K562 (cell line): Measurements from ENCODE around the gene IGF2R. TPM values are rescaled to one million over a fixed set of nuclear protein-coding genes. Genes with fewer than 3 reads are reported as not detected.

ENCODE experiments used
- ATAC-seq: fragments of 200-7000 bp; cut with Tn5 transposase; 3 replicates; pipeline ENCODE4 v1.9.1; 2020; ENCODE audit warnings: moderate library complexity
- BruUV-seq: library from RNA; stranded (reverse); fragments of 400-500 nt; replicated peaks from 2 replicates; lab custom pipeline; 2021; lab: Mats Ljungman, UMichigan
- CTCF ChIA-PET: fragments of 300-600 bp; formaldehyde crosslinking; extraction: SDS; loops from one replicate; lab custom pipeline; 2021; ENCODE audit warnings: low intra/inter-chr PET ratio; lab: Yijun Ruan, JAX
- POLR2A ChIA-PET: fragments of 300-600, 350-650 bp; sonication (Branson Sonifier 250); formaldehyde crosslinking; extraction: SDS; loops from one replicate; lab custom pipeline; 2021; ENCODE audit warnings: antibody characterized with exemption, inconsistent platforms; lab: Yijun Ruan, JAX
- DNase-seq, 4 experiments: peaks; one replicate each; pipeline versions ENCODE4 v3.0.0 to v3.0.0-alpha.2; 2011 to 2018; ENCODE audit warnings: low spot score in 3 of 4, mixed read lengths in 3 of 4; ENCODE audit errors: extremely low read depth in 1 of 4
- FAIRE-seq: peaks from 2 replicates; lab custom pipeline; 2011; peaks lifted over from hg19 to GRCh38; lab: Jason Lieb, UNC
- H2AFZ ChIP-seq: 2 replicates; pipeline ENCODE4 v1.6.0; 2011; ENCODE audit warnings: low read depth, low read length, control low read depth, inconsistent platforms
- H3K27ac ChIP-seq: fragments of 200-600 bp; 3 replicates; pipeline ENCODE4 v1.8.0; 2011; ENCODE audit warnings: low read depth, mild to moderate bottlenecking, control low read depth, inconsistent platforms, low read length, moderate library complexity, mixed read lengths; ENCODE audit errors: extremely low read depth
- H3K27me3 ChIP-seq, 2 experiments: fragments of 300-600 bp in 1 of 2; 2 replicates in 1 of 2; 3 replicates in 1 of 2; pipeline versions ENCODE4 v1.6.0 to v1.8.0; 2011; ENCODE audit warnings: inconsistent platforms in 2 of 2, low read length in 2 of 2, mild to moderate bottlenecking in 1 of 2, mixed read lengths in 1 of 2, moderate library complexity in 1 of 2; ENCODE audit not compliant: control insufficient read depth in 2 of 2, insufficient read depth in 2 of 2
- H3K36me3 ChIP-seq: fragments of 300-600 bp; 3 replicates; pipeline ENCODE4 v1.8.0; 2011; ENCODE audit warnings: mild to moderate bottlenecking, low read length, inconsistent platforms; ENCODE audit not compliant: control insufficient read depth, insufficient read depth
- H3K4me1 ChIP-seq, 2 experiments: fragments of 200-600 bp in 1 of 2; replicated peaks in 1 of 2; 2 replicates in 1 of 2; 3 replicates in 1 of 2; pipeline versions ENCODE4 v1.5.1 to v1.8.0; 2011; ENCODE audit warnings: inconsistent platforms in 2 of 2, low read length in 2 of 2, mild to moderate bottlenecking in 1 of 2, mixed read lengths in 1 of 2, moderate library complexity in 1 of 2; ENCODE audit not compliant: control insufficient read depth in 2 of 2, insufficient read depth in 2 of 2
- H3K4me2 ChIP-seq: 2 replicates; pipeline ENCODE4 v1.6.1; 2011; ENCODE audit warnings: low read length, control low read depth, inconsistent platforms, mixed read lengths; ENCODE audit not compliant: insufficient read depth
- H3K4me3 ChIP-seq: fragments of 200-600 bp; sonication (generic), shearing (Covaris generic); 2 replicates; pipeline ENCODE4 v1.5.1; 2016; ENCODE audit warnings: control low read depth, inconsistent platforms
- H3K79me2 ChIP-seq: fragments of 200-600 bp; 3 replicates; pipeline ENCODE4 v1.8.0; 2011; ENCODE audit warnings: low read length, inconsistent platforms; ENCODE audit not compliant: control insufficient read depth, insufficient read depth
- H3K9ac ChIP-seq, 2 experiments: 2 replicates each; pipeline versions ENCODE4 v1.6.0 to v1.6.1; 2011; ENCODE audit warnings: low read depth in 2 of 2, low read length in 2 of 2, control low read depth in 1 of 2, inconsistent platforms in 1 of 2, mild to moderate bottlenecking in 1 of 2, mixed read lengths in 1 of 2; ENCODE audit not compliant: insufficient read depth in 1 of 2
- H3K9me1 ChIP-seq: one replicate; pipeline ENCODE4 v1.6.0; 2011; ENCODE audit warnings: inconsistent platforms, mild to moderate bottlenecking, low read length, moderate library complexity; ENCODE audit not compliant: control insufficient read depth, insufficient read depth
- H3K9me3 ChIP-seq: replicated peaks from 2 replicates; pipeline ENCODE4 v1.5.1; 2011; ENCODE audit warnings: low read depth, low read length, inconsistent platforms; ENCODE audit not compliant: control insufficient read depth, insufficient read depth
- H4K20me1 ChIP-seq: replicated peaks from 2 replicates; pipeline ENCODE4 v1.6.1; 2011; ENCODE audit warnings: low read length, inconsistent platforms, mixed read lengths; ENCODE audit not compliant: control insufficient read depth, insufficient read depth
- CSDE1 ChIP-seq, 2 experiments: fragments of 450-650 bp; IDR thresholded peaks; 2 replicates each; pipeline ENCODE4 v1.6.1; 2016; ENCODE audit warnings: mild to moderate bottlenecking in 1 of 2
- ELF4 ChIP-seq: fragments of 450-650 bp; formaldehyde crosslinking; IDR thresholded peaks from 2 replicates; pipeline ENCODE4 v1.4.0; 2022; ENCODE audit warnings: missing genetic modification characterization
- ELK1 ChIP-seq: sonication (generic); formaldehyde crosslinking; IDR thresholded peaks from 2 replicates; pipeline ENCODE4 v1.8.1; 2022; ENCODE audit warnings: missing genetic modification reagents
- FOXO4 ChIP-seq: fragments of 450-650 bp; formaldehyde crosslinking; IDR thresholded peaks from 2 replicates; pipeline ENCODE4 v1.4.0; 2020; ENCODE audit warnings: mild to moderate bottlenecking, moderate library complexity
- KDM2B ChIP-seq: fragments of 250-450 bp; sonication (Bioruptor Pico); IDR thresholded peaks from 2 replicates; pipeline ENCODE4 v1.8.0; 2021; ENCODE audit warnings: mild to moderate bottlenecking, moderate library complexity
- MEF2A ChIP-seq: IDR thresholded peaks from 2 replicates; pipeline ENCODE4 v1.6.1; 2011; ENCODE audit warnings: low read depth, mild to moderate bottlenecking, low read length, moderate library complexity; ENCODE audit not compliant: control insufficient read depth
- NR4A1 ChIP-seq, 2 experiments: fragments of 250-450 bp in 1 of 2; fragments of 450-650 bp in 1 of 2; sonication (Bioruptor Pico) in 1 of 2; IDR thresholded peaks; 2 replicates each; pipeline versions ENCODE4 v1.4.0 to v1.6.1; 2016 to 2020; ENCODE audit warnings: mild to moderate bottlenecking in 2 of 2, missing compliant biosample characterization in 1 of 2, missing genetic modification characterization in 1 of 2, moderate library complexity in 1 of 2
- RBM39 ChIP-seq: fragments of 200-400 bp; formaldehyde crosslinking; optimal IDR thresholded peaks from 2 replicates; pipeline ENCODE3; 2018; ENCODE audit warnings: low read depth, low read length
- RUNX1 ChIP-seq: sonication (generic); IDR thresholded peaks from 2 replicates; pipeline ENCODE4 v1.6.1; 2016; ENCODE audit warnings: antibody characterized with exemption, low read depth
- TSC22D4 ChIP-seq: fragments of 450-650 bp; IDR thresholded peaks from 2 replicates; pipeline ENCODE4 v1.6.1; 2016; ENCODE audit warnings: missing genetic modification characterization, missing biosample characterization, control low read depth
- ZNF239 ChIP-seq: fragments of 250-450 bp; sonication (Bioruptor Pico); IDR thresholded peaks from 2 replicates; pipeline ENCODE4 v1.4.0; 2020; ENCODE audit warnings: mild to moderate bottlenecking
- ZNF436 ChIP-seq: fragments of 250-450, 450-650 bp; sonication (Bioruptor Pico); formaldehyde crosslinking; IDR thresholded peaks from 2 replicates; pipeline ENCODE4 v1.7.0; 2020; ENCODE audit warnings: mild to moderate bottlenecking
- ZNF780A ChIP-seq: fragments of 250-450 bp; sonication (Bioruptor Pico); IDR thresholded peaks from 2 replicates; pipeline ENCODE4 v1.5.0; 2021; ENCODE audit warnings: mild to moderate bottlenecking
- ZNF785 ChIP-seq: fragments of 250-450 bp; sonication (Bioruptor Pico); IDR thresholded peaks from 2 replicates; pipeline ENCODE4 v1.4.0; 2020; ENCODE audit warnings: mild to moderate bottlenecking
- WGBS: fragments of 100-300 bp; shearing (Covaris generic); methylation state at CpG from one replicate; pipeline ENCODE4 v1.1.6; 2016; ENCODE audit warnings: low coverage, mixed read lengths; ENCODE audit not compliant: insufficient coverage; ENCODE audit errors: missing lambda C conversion rate; 5-methylcytosine and 5-hydroxymethylcytosine counted together
- in situ Hi-C: fragments of 300-500 bp; cut with MboI; formaldehyde crosslinking; loops from 4 replicates; pipeline ENCODE4 v1.15.0; 2018; ENCODE audit warnings: inconsistent platforms, mixed read lengths
- intact Hi-C: fragments of 100-400 bp; cut with micrococcal nuclease; formaldehyde crosslinking; loops from 2 replicates; pipeline ENCODE4 v1.14.2; 2022
- polyA plus RNA-seq, 8 experiments: library from polyadenylated mRNA; depleted of rRNA in 4 of 8; stranded (reverse) in 5 of 8; unstranded in 3 of 8; fragments of >200 nt; fragmentation: Nextera tagmentation in 2 of 8; fragmentation: Illumina TruSeq in 1 of 8; extraction: Ambion mirVana in 2 of 8; extraction: Trizol in 1 of 8; gene quantifications; 2 replicates each; pipeline versions ENCODE4 v1.2.1 to v1.2.3, GENCODE V29; 2011 to 2014; ENCODE audit warnings: inconsistent platforms in 1 of 8, missing spikeins in 1 of 8
- total RNA-seq, 7 experiments: library from RNA; depleted of rRNA in 6 of 7; stranded (reverse); fragments of >200 nt in 6 of 7; fragmentation: Illumina TruSeq in 2 of 7; extraction: Trizol in 2 of 7; gene quantifications; 2 replicates each; pipeline versions ENCODE4 v1.2.1 to v1.2.3, GENCODE V29; 2011 to 2021; ENCODE audit warnings: low replicate concordance in 1 of 7

The IGF2R gene
- total and polyA plus RNA-seq, 9 of the 15 experiments (the other 6 are each of a cell fraction or from before 2014, with no cell fraction given) = 3.5 to 92.3 (median 34.5) TPM

DNA sequence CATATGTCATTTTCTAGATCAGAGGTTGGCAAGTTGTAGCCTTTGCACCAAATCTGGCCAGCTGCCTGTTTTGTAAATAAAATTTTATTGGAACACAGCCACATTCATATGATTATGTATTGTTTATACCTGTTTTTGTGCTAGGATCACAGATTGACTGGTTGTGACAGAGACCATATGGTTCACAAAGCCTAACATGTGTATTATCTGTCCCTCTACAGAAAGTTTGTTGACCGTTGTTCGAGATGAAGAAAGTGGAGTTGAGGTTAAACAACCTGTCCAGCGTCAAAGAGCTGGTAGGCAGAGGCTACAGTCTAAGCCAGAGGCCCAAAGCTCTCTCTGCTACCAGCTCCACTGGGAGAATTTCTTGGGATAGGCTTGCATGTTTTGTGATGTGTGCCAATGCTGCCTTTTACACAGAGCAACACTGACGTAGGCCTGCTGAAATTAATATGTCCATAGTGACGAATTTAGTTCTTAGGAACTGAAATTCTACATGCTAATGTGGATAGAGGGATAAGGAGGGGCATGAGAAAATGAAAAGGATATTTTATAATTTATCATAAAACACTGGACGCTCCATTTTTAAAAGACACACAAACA lies 11.7 kb upstream of the IGF2R start:
- H3K9me1 ChIP-seq = no peaks in the 10 kb centered on the region
- POLR2A ChIA-PET = interaction anchor here (0.7 to 1.7 kb wide), 3 partner anchors 9 to 27 kb away, joined by 3 to 7 read pairs (median 4); no protein-coding TSS in a partner anchor
- H3K79me2 ChIP-seq = no peaks in the 10 kb centered on the region
- DNase-seq = no peak
- H2AFZ ChIP-seq = no peak overlapping the region
- TF ChIP-seq RUNX1 = no peak
- no peak for TF ChIP-seq NR4A1 (CRISPR knock-in tag; IDR thresholded peaks at IDR 0.05)
- no peak for TF ChIP-seq NR4A1 (tag; IDR thresholded peaks at IDR 0.05)
- no peak for TF ChIP-seq KDM2B (CRISPR knock-in tag)
- no peak for TF ChIP-seq ZNF239 (CRISPR knock-in tag)
- TF ChIP-seq ELF4 (CRISPR knock-in tag) = no peak
- no peak for TF ChIP-seq ELK1 (CRISPR knock-in tag)
- TF ChIP-seq RBM39 = no peak
- no peak for TF ChIP-seq ZNF785
- no peak for TF ChIP-seq ZNF436 (CRISPR knock-in tag)
- TF ChIP-seq TSC22D4 (tag) = no peak
- no peak for TF ChIP-seq FOXO4 (CRISPR knock-in tag)
- TF ChIP-seq MEF2A = no peak
- no peak for TF ChIP-seq ZNF780A (CRISPR knock-in tag)
- no peak for TF ChIP-seq CSDE1 (IDR thresholded peaks at IDR 0.05)
- WGBS = 27% methylated on average over 6 of the region's 6 CpGs
- intact Hi-C loops = no loop called here
- H4K20me1 ChIP-seq = no peaks in the 10 kb centered on the region
- no peak overlapping the region for H3K4me2 ChIP-seq
- no peaks in the 10 kb centered on the region for H3K9me3 ChIP-seq
- H3K36me3 ChIP-seq = no peaks in the 10 kb centered on the region
- H3K27me3 ChIP-seq = peaks cover 6 to 12% of the 10 kb centered on the region in 2 experiments; a peak in 4 of 5 replicates
- no TSS peak for BruUV-seq
- H3K9ac ChIP-seq = no peak overlapping the region
- FAIRE-seq = no peak
- no peak overlapping the region for H3K4me3 ChIP-seq
- H3K4me1 ChIP-seq = peaks cover 0 to 10% of the 10 kb centered on the region in 2 experiments; a peak in 3 of 5 replicates
- in situ Hi-C loops = no loop called here
- H3K27ac ChIP-seq = no peak overlapping the region
- CTCF ChIA-PET = no interaction called here
- no peak for ATAC-seq
